Mesenchymal stem cell (in vitro differentiated cells and primary cell): Measurements from ENCODE around the gene CLDN14.

Experiments used
- DNase-seq: peaks from one replicate; pipeline ENCODE4 v3.0.0-alpha.2; 2013
- H2AFZ ChIP-seq: one replicate; pipeline ENCODE4 v1.6.1; 2013; ENCODE audit warnings: low read depth, mild to moderate bottlenecking, control low read depth, inconsistent platforms, low read length, moderate library complexity
- H2AK5ac ChIP-seq: 2 replicates; pipeline ENCODE4 v1.6.1; 2013; ENCODE audit warnings: low read length, moderate library complexity, mild to moderate bottlenecking, inconsistent platforms; ENCODE audit not compliant: severe bottlenecking
- H2BK120ac ChIP-seq: one replicate; pipeline ENCODE4 v1.6.1; 2013; ENCODE audit warnings: low read depth, mild to moderate bottlenecking, inconsistent platforms, low read length, moderate library complexity
- H2BK12ac ChIP-seq, 2 experiments: one replicate each; pipeline ENCODE4 v1.6.1; 2013; ENCODE audit warnings: inconsistent platforms in 2 of 2, low read length in 2 of 2, mild to moderate bottlenecking in 2 of 2, moderate library complexity in 2 of 2, control low read depth in 1 of 2
- H2BK15ac ChIP-seq: one replicate; pipeline ENCODE4 v1.6.1; 2013; ENCODE audit warnings: mild to moderate bottlenecking, low read depth, inconsistent platforms; ENCODE audit not compliant: poor library complexity, severe bottlenecking
- H2BK5ac ChIP-seq: 2 replicates; pipeline ENCODE4 v1.6.1; 2013; ENCODE audit warnings: low read depth, mild to moderate bottlenecking, low read length, control low read depth, inconsistent platforms; ENCODE audit not compliant: poor library complexity, severe bottlenecking
- H3K14ac ChIP-seq, 2 experiments: one replicate each; pipeline ENCODE4 v1.6.1; 2013; ENCODE audit warnings: inconsistent platforms in 2 of 2, low read length in 2 of 2, control low read depth in 1 of 2, mild to moderate bottlenecking in 1 of 2, moderate library complexity in 1 of 2
- H3K18ac ChIP-seq, 2 experiments: one replicate each; pipeline ENCODE4 v1.6.1; 2013; ENCODE audit warnings: inconsistent platforms in 2 of 2, low read length in 2 of 2, control low read depth in 1 of 2, low read depth in 1 of 2, mild to moderate bottlenecking in 1 of 2
- H3K23ac ChIP-seq, 2 experiments: one replicate each; pipeline ENCODE4 v1.6.1; 2013; ENCODE audit warnings: inconsistent platforms in 2 of 2, low read length in 2 of 2, mild to moderate bottlenecking in 2 of 2, moderate library complexity in 2 of 2, control low read depth in 1 of 2
- H3K27ac ChIP-seq: 2 replicates; pipeline ENCODE4 v1.5.1; 2013; ENCODE audit warnings: mild to moderate bottlenecking, moderate library complexity, low read length, control low read depth, inconsistent platforms; ENCODE audit not compliant: poor library complexity, severe bottlenecking
- H3K27me3 ChIP-seq, 2 experiments: 2 replicates each; pipeline versions ENCODE4 v1.6.1 to v1.7.0; 2013; ENCODE audit warnings: low read length in 2 of 2, mild to moderate bottlenecking in 2 of 2, moderate library complexity in 2 of 2, control low read depth in 1 of 2, inconsistent platforms in 1 of 2; ENCODE audit not compliant: control insufficient read depth in 1 of 2, insufficient read depth in 1 of 2
- H3K36me3 ChIP-seq, 2 experiments: 2 replicates each; pipeline versions ENCODE4 v1.6.1 to v1.7.0; 2013; ENCODE audit warnings: low read length in 2 of 2, control low read depth in 1 of 2, inconsistent platforms in 1 of 2, low read depth in 1 of 2, mild to moderate bottlenecking in 1 of 2; ENCODE audit not compliant: insufficient read depth in 2 of 2, control insufficient read depth in 1 of 2
- H3K4ac ChIP-seq, 2 experiments: one replicate each; pipeline ENCODE4 v1.6.1; 2013; ENCODE audit warnings: inconsistent platforms in 2 of 2, low read length in 2 of 2, mild to moderate bottlenecking in 2 of 2, moderate library complexity in 2 of 2, control low read depth in 1 of 2, low read depth in 1 of 2
- H3K4me1 ChIP-seq: 2 replicates; pipeline ENCODE4 v1.6.1; 2013; ENCODE audit warnings: low read depth, low read length, control low read depth; ENCODE audit not compliant: control insufficient read depth, insufficient read depth
- H3K4me2 ChIP-seq: 2 replicates; pipeline ENCODE4 v1.6.1; 2013; ENCODE audit warnings: low read length, mild to moderate bottlenecking, inconsistent platforms; ENCODE audit not compliant: poor library complexity, severe bottlenecking
- H3K4me3 ChIP-seq, 2 experiments: 2 replicates each; pipeline versions ENCODE4 v1.5.1 to v1.7.0; 2013; ENCODE audit warnings: low read length in 2 of 2, mild to moderate bottlenecking in 2 of 2, control low read depth in 1 of 2, low read depth in 1 of 2; ENCODE audit not compliant: insufficient read depth in 1 of 2
- H3K79me1 ChIP-seq: replicated peaks from 2 replicates; pipeline ENCODE4 v1.6.1; 2013; ENCODE audit warnings: mild to moderate bottlenecking, control low read depth, low read length, inconsistent platforms; ENCODE audit not compliant: poor library complexity, severe bottlenecking
- H3K9ac ChIP-seq: 2 replicates; pipeline ENCODE4 v1.7.0; 2013; ENCODE audit warnings: mild to moderate bottlenecking, low read length, moderate library complexity
- H3K9me3 ChIP-seq: 2 replicates; pipeline ENCODE4 v1.7.0; 2013; ENCODE audit warnings: mild to moderate bottlenecking, low read length; ENCODE audit not compliant: control insufficient read depth
- H4K8ac ChIP-seq: one replicate; pipeline ENCODE4 v1.6.1; 2013; ENCODE audit warnings: inconsistent platforms, mild to moderate bottlenecking, low read length, moderate library complexity
- H4K91ac ChIP-seq: one replicate; pipeline ENCODE4 v1.6.1; 2013; ENCODE audit warnings: mild to moderate bottlenecking, low read length, inconsistent platforms
- WGBS: methylation state at CpG from one replicate; pipeline ENCODE4 v1.1.7; 2013; ENCODE audit warnings: mixed read lengths; 5-methylcytosine and 5-hydroxymethylcytosine counted together

Gene CLDN14

GRCh38 chr21:36451506-36451905 lies 28.4 kb downstream of the CLDN14 start:
- WGBS, result 98% methylated on average over 7 of the region's 8 CpGs
- H2AFZ ChIP-seq, result no peak overlapping the region
- no peak overlapping the region for H2AK5ac ChIP-seq

GRCh38 chr21:36450511-36450910 lies 29.4 kb downstream of the CLDN14 start:
- Histone ChIP-seq H3K79me1 (peaks cover 3% of the 10 kb centered on the region), H4K91ac (no peak overlapping the region), H3K4me1 (peaks cover 19% of the 10 kb centered on the region), H3K9ac (no peak overlapping the region), H4K8ac (no peak overlapping the region), H3K23ac (no peak overlapping the region), H2AFZ (no peak overlapping the region), H3K4me2 (no peak overlapping the region), H3K4me3 (no peak overlapping the region), H2BK120ac (no peak overlapping the region), H2BK15ac (no peak overlapping the region), H2BK5ac (no peak overlapping the region), H3K36me3 (peaks cover 0 to 10% of the 10 kb centered on the region in 2 experiments), H3K4ac (no peak overlapping the region), H3K14ac (no peak overlapping the region), H3K27me3 (no peaks in the 10 kb centered on the region), H3K9me3 (no peaks in the 10 kb centered on the region), H3K27ac (no peak overlapping the region), H3K18ac (no peak overlapping the region), H2BK12ac (no peak overlapping the region), H2AK5ac (no peak overlapping the region)
- WGBS, result 100% methylated on average over 1 of the region's 2 CpGs
- DNase-seq, result no peak

More at GRCh38 chr21:36451506-36451905, 28.4 kb downstream of the CLDN14 start:
- no peaks in the 10 kb centered on the region for H3K27me3 ChIP-seq
- no peak overlapping the region for H3K27ac ChIP-seq
- H3K18ac ChIP-seq, result no peak overlapping the region
- H4K8ac ChIP-seq, result no peak overlapping the region
- H3K4me1 ChIP-seq, result peaks cover 22% of the 10 kb centered on the region
- no peak overlapping the region for H3K4me2 ChIP-seq
- peaks cover 3% of the 10 kb centered on the region for H3K79me1 ChIP-seq
- no peaks in the 10 kb centered on the region for H3K9me3 ChIP-seq
- no peak overlapping the region for H3K4me3 ChIP-seq
- H4K91ac ChIP-seq, result no peak overlapping the region
- H3K14ac ChIP-seq, result no peak overlapping the region
- H2BK15ac ChIP-seq, result no peak overlapping the region
- H2BK5ac ChIP-seq, result no peak overlapping the region
- H3K9ac ChIP-seq, result no peak overlapping the region
- no peak overlapping the region for H2BK120ac ChIP-seq
- H3K4ac ChIP-seq, result no peak overlapping the region
- no peak overlapping the region for H3K23ac ChIP-seq
- DNase-seq, result no peak
- H2BK12ac ChIP-seq, result no peak overlapping the region
- H3K36me3 ChIP-seq, result peaks cover 0 to 8% of the 10 kb centered on the region in 2 experiments

- no peaks in the 10 kb centered on the region for H3K27me3 ChIP-seq
- H3K27ac ChIP-seq, result no peak overlapping the region
These were observed 33.6 kb downstream of the CLDN14 start for GRCh38 chr21:36446301-36446700.

GRCh38 chr21:36441715-36442114 lies 38.2 kb downstream of the CLDN14 start:
- H3K36me3 ChIP-seq, result peaks cover 0 to 4% of the 10 kb centered on the region in 2 experiments
- no peak overlapping the region for H3K18ac ChIP-seq
- no peak overlapping the region for H2AFZ ChIP-seq
- WGBS, result 95% methylated on average over 6 of the region's 6 CpGs
- H3K23ac ChIP-seq, result no peak overlapping the region
- no peak overlapping the region for H3K4me2 ChIP-seq
- no peak overlapping the region for H2BK5ac ChIP-seq
- H3K27me3 ChIP-seq, result no peaks in the 10 kb centered on the region
- no peak overlapping the region for H4K8ac ChIP-seq
- no peak overlapping the region for H2BK120ac ChIP-seq
- H3K4ac ChIP-seq, result no peak overlapping the region
- no peaks in the 10 kb centered on the region for H3K79me1 ChIP-seq
- H2BK12ac ChIP-seq, result no peak overlapping the region
- H3K9me3 ChIP-seq, result no peaks in the 10 kb centered on the region
- no peak overlapping the region for H2AK5ac ChIP-seq
- H4K91ac ChIP-seq, result no peak overlapping the region
- no peak overlapping the region for H3K4me3 ChIP-seq
- no peaks in the 10 kb centered on the region for H3K4me1 ChIP-seq
- H3K9ac ChIP-seq, result no peak overlapping the region
- H3K14ac ChIP-seq, result no peak overlapping the region
- DNase-seq, result no peak
- no peak overlapping the region for H3K27ac ChIP-seq
- H2BK15ac ChIP-seq, result no peak overlapping the region

More at GRCh38 chr21:36446301-36446700, 33.6 kb downstream of the CLDN14 start:
- no peak overlapping the region for H3K4ac ChIP-seq
- H3K4me2 ChIP-seq, result no peak overlapping the region
- no peak overlapping the region for H2BK12ac ChIP-seq
- no peak overlapping the region for H4K91ac ChIP-seq
- no peak overlapping the region for H3K9ac ChIP-seq
- H3K18ac ChIP-seq, result no peak overlapping the region
- no peak overlapping the region for H3K4me3 ChIP-seq
- peaks cover 6% of the 10 kb centered on the region for H3K4me1 ChIP-seq
- H3K23ac ChIP-seq, result no peak overlapping the region
- H2BK5ac ChIP-seq, result no peak overlapping the region
- no peak overlapping the region for H2BK120ac ChIP-seq
- H3K36me3 ChIP-seq, result peaks cover 0 to 10% of the 10 kb centered on the region in 2 experiments
- DNase-seq, result no peak
- H3K14ac ChIP-seq, result no peak overlapping the region
- peaks cover 3% of the 10 kb centered on the region for H3K79me1 ChIP-seq
- H2AK5ac ChIP-seq, result no peak overlapping the region
- 80% methylated on average over 10 of the region's 10 CpGs for WGBS
- H2BK15ac ChIP-seq, result no peak overlapping the region
- no peaks in the 10 kb centered on the region for H3K9me3 ChIP-seq
- no peak overlapping the region for H2AFZ ChIP-seq
- no peak overlapping the region for H4K8ac ChIP-seq
